GM19463 (cell line): ENCODE measurements around the gene MBD3.
"Not testable (repeated sequence)": the region's sequence is repeated elsewhere in the genome, so short reads cannot be mapped to it uniquely, and the experiment has no call there.

Source experiments
- ATAC-seq: cut with Tn5 transposase; IDR thresholded peaks from one replicate; pipeline ENCODE4 v1.9.1; 2021; ENCODE audit warnings: mild to moderate bottlenecking, moderate library complexity; ENCODE audit not compliant: unreplicated experiment

MBD3 gene

DNA sequence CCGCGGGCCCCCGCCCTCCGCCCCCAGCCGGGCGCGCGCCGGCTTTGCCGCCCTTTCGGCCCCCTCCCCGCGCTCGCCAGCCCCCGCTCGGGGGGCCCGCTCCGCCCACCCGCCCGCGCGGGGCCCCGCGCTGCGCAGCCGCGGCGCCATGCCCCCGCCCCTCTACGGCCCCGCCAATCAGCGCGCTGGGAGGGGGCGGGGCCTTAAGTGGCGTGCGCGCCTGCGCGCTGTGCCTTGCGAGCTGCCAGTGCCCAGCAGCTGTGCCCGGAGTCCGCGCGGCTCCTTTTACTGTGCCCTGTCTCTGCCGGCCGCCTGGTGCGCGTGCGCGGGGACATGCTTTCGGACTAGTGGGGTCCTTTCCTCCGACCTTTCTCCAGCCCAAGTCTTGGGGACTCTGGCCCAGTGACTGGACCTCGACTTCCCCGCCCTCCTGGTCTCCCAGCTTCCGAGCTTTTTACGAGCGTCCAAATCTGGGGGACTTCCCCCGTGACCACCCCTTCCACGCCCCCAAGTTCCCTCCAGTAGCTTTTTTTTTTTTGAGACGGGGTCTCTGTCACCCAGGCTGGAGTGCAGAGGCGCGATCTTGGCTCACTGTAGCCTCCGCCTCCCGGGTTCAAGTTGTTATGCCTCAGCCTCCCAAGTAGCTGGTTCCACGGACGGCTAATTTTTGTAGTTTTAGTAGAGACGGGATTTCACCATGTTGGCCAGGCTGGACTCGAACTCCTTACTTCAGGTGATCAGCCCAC lies at the start of gene MBD3:
Gene MBD3, minus strand, starts transcription at position 111 of the 746 bp plus-strand sequence. CDS start 234 bp downstream, outside the sequence.
- ATAC-seq: peak; percentile 66

- ATAC-seq: not testable (repeated sequence)
Measured at GRCh38 chr19:1640893-1641448, 48.3 kb upstream of the MBD3 start.

DNA sequence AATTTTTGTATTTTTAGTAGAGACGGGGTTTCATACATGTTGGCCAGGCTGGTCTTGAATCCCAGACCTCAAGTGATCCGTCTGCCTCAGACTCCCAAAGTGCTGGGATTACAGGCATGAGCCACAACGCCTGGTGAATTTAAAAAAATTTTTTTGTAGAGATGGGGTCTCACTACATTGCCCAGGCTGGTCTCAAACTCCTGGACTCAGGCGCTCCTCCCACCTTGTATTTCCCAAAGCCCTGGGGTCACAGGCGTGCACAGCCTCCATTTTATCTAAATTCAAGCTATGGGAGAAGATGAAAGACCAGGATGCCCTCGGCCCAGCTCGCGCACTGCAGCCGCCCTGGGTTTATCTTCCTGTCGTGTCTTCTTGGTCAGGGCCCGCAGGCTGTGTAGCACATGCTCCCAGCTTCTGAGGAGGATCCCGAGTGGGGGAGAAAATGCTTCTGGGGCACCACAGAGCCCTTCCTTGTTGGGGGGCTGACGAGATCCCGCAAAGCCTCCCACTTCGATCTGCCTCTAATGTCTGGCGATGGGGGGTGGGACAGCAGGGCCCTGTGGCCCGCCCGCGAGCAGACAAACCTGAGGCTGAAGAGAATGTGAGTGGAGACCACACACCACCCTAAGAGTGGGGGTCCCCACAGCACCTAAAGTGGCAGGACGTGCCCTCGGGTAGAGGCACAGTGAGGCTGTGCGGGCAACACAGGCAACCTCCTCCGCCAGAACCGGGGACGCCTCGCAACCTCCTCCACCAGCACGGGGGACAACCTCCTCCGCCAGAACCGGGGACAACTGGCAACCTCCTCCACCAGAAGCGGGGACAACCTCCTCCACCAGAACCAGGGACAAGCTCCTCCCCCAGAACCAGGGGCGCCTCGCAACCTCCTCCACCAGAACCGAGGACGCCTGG lies 43.9 kb upstream of the MBD3 start:
- no peak for ATAC-seq

- ATAC-seq: no peak
Measured at GRCh38 chr19:1634938-1635243, 42.2 kb upstream of the MBD3 start.

DNA sequence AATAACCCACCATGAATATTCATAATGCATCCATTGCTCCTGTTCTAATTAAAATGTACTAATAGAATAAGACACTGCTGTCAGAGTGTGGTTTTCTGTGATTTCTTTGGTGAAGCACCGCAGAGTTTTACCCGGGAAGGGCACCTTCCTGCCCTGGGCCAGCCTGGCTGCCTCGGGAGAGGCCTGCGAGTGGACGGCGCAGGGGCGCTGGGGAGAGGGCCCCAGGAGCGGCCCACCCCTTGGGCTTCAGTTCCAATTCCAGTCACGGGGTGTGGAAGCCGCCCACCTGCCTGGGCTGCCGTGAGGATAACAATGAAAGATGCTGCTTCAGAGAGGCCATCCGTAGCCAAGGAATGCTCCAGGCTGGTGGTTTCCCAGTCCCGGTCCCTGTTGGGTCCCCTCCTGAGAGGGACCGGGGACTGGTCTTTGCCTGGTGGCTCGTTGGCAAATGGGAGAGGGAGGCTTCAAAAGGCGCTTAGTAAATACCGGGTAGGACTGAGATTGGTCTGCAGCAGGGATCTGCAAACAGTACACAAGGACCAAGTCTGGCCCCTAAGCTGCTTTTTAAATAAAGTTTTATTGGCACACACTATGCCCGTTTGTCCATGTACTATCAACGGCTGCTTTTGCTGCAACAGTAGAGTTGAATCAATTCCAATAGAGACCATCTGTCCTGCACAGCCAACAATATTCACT lies 41.7 kb upstream of the MBD3 start:
- no peak for ATAC-seq

GRCh38 chr19:1633269-1633826 lies 40.7 kb upstream of the MBD3 start:
- no peak for ATAC-seq

- no peak for ATAC-seq
Measured at GRCh38 chr19:1632462-1633268, 40.0 kb upstream of the MBD3 start.

DNA sequence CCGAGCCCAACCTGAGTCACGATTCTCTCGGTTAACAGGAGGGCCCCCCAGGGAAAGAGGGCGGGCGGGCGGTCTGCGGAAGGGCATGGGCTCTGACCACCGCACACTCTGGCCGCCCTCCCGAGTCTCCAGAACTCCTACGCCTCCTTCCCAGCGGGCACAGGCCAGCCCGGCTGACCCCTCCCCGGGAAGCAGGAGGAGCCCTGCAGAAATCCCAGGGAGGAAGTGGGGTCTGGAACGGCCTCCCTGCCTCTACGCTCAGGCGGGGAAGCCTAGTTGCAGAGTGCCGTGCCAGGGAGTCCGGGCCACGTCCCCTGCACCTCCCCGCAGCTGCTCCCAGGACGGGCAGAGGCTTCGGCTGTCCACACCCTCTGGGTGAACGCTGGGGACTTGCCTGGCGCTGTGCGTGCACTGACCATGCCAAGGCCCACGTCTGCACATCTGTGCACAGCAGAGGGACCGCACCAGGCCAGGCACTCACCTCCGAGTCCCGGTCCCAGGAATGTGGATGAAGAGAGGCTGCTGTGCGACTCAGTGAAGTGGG lies 39.0 kb upstream of the MBD3 start:
- no peak for ATAC-seq

GRCh38 chr19:1630811-1631210 lies 38.1 kb upstream of the MBD3 start:
- ATAC-seq: no peak

DNA sequence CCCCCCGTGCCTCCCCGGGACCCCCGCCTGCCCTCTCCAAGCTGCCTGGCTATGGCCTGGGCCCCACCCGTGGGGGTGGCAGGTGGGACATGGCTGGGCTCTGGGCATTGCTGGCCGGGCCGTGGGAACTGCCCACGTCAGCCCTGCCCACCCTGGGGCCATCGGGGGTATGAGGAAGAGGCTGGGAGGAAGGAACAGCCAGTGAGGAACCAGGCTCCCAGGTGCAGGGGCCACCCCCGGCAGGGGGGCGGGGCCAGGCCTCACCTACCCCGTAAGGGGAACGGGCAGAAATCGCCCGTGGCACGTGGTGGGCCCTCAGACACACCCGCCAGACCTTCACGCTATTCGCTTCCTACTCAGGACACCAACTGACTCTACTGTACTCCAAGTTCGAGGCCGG lies 37.3 kb upstream of the MBD3 start:
- no peak for ATAC-seq

GRCh38 chr19:1629256-1629808 lies 36.7 kb upstream of the MBD3 start:
- no peak for ATAC-seq

GRCh38 chr19:1627194-1627593 lies 34.5 kb upstream of the MBD3 start:
- ATAC-seq: no peak

- ATAC-seq: no peak
Measured at GRCh38 chr19:1626417-1627010, 33.8 kb upstream of the MBD3 start.

GRCh38 chr19:1624458-1624857 lies 31.8 kb upstream of the MBD3 start:
- no peak for ATAC-seq

- no peak for ATAC-seq
Measured at GRCh38 chr19:1622541-1622940, 29.9 kb upstream of the MBD3 start.

GRCh38 chr19:1622007-1622406 lies 29.3 kb upstream of the MBD3 start:
- no peak for ATAC-seq

DNA sequence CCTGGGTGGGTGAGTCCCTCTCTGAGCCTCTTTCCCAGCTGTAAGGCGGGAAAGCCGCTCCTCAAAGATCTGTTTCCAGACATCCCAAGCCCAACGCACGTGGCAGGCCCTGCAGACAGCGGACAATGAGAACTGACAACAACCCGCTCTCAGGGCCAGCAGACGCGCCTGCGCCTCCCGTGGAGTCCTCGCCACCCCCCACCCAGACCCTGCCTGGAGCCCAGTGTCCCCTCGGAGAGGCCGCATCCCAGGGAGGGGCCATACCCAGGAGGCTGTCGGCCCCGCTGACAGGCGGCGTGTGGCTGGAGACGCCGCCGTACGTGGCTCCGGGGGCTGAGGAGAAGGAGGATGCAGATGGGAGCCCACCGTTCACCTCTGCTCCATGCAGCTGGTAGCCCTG lies 28.9 kb upstream of the MBD3 start:
- ATAC-seq: no peak

DNA sequence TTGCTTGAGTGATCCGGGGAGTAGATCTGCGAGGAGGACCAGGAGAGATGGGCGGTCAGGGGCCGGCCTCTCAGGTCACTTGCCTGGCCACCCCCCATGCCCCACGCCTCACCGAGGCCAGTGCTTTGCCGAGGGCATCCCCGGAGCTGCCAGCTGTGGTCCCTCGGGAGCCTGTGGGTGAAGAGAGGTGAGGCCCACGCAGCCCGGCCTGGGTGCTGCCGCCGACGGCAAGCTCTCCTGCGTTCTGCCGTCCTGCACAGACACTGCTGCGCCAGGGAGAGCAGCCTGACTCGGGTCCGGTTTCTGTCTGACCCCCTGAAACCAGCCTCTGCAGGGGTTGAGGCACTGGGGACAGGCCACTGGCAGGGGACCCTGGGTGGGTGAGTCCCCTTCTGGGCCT lies 28.4 kb upstream of the MBD3 start:
- no peak for ATAC-seq

DNA sequence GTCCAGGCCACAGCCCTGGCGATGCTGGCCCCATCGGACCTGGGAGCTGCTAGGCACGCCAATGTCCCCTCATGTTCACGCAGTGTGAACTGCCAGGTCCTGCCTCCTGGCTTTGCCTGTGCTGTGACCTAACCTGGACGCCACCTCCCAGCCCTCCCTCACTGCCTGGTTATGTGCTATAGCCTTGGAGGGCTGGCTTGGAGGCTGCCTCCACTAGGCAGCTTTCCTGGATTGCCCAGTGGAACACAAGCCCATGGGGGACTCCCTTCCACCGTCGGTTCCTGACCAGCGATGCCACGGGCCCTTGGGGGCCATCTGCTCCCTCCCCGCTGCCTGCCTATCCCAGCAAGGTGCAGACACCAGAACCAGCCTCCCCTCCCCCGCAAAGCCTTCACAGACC lies 27.8 kb upstream of the MBD3 start:
- no peak for ATAC-seq
